HCT116 (cell line): Measurements from ENCODE around the gene ANO10. TPM values are rescaled to one million over a fixed set of nuclear protein-coding genes. Genes with fewer than 3 reads are reported as not detected.

Source experiments
- ATAC-seq: fragments of 200-7000 bp; cut with Tn5 transposase; 2 replicates; pipeline ENCODE4 v1.9.1; 2020; ENCODE audit warnings: mild to moderate bottlenecking, moderate library complexity
- BruUV-seq: library from RNA; stranded (reverse); fragments of 400-500 nt; replicated peaks from 2 replicates; lab custom pipeline; 2021; lab: Mats Ljungman, UMichigan
- CTCF ChIA-PET: fragments of 300-600 bp; sonication (Branson Sonifier 250); formaldehyde crosslinking; loops from one replicate; lab custom pipeline; 2021; ENCODE audit warnings: antibody characterized with exemption; lab: Charles Lee
- POLR2A ChIA-PET: fragments of 300-600, 350-600 bp; sonication (Branson Sonifier 250); formaldehyde crosslinking; loops from one replicate; lab custom pipeline; 2021; ENCODE audit warnings: antibody characterized with exemption; lab: Charles Lee
- RAD21 ChIA-PET, 2 experiments: fragments of 300-600 bp; sonication (Branson Sonifier 250); formaldehyde crosslinking; loops; one replicate each; lab custom pipeline; 2023; ENCODE audit warnings: low total read pairs in 2 of 2; ENCODE audit not compliant: uncharacterized antibody in 2 of 2, unreplicated experiment in 2 of 2, low non-redundant PET in 1 of 2; lab: Charles Lee
- DNase-seq: peaks from one replicate; pipeline ENCODE4 v3.0.0-alpha.2; 2010; ENCODE audit warnings: low read depth, low spot score
- H2AFZ ChIP-seq: fragments of 200-600 bp; shearing (Covaris generic), sonication (generic); 2 replicates; pipeline ENCODE4 v1.6.1; 2017; ENCODE audit warnings: low read depth, mixed run types, mixed read lengths, antibody characterized with exemption, low read length; ENCODE audit not compliant: poor library complexity, severe bottlenecking
- H3K27ac ChIP-seq: 2 replicates; pipeline ENCODE4 v1.5.1; 2012; ENCODE audit warnings: low read depth, low read length
- H3K27me3 ChIP-seq: fragments of 200-600 bp; sonication (generic); 2 replicates; pipeline ENCODE4 v1.6.1; 2016; ENCODE audit warnings: mixed run types, low read length, mixed read lengths; ENCODE audit not compliant: insufficient read depth
- H3K36me3 ChIP-seq, 2 experiments: fragments of 200-500 bp in 1 of 2; fragments of 200-600 bp in 1 of 2; sonication (Bioruptor generic) in 1 of 2; sonication (generic) in 1 of 2; 2 replicates each; pipeline versions ENCODE4 v1.5.1 to v1.6.1; 2014 to 2016; ENCODE audit warnings: low read length in 2 of 2, inconsistent platforms in 1 of 2, mixed read lengths in 1 of 2, mixed run types in 1 of 2; ENCODE audit not compliant: insufficient read depth in 2 of 2, control insufficient read depth in 1 of 2
- H3K4me1 ChIP-seq, 2 experiments: fragments of 200-600 bp in 1 of 2; sonication (generic) in 1 of 2; 2 replicates each; pipeline versions ENCODE4 v1.5.1 to v1.6.1; 2012 to 2017; ENCODE audit warnings: low read length in 2 of 2, inconsistent platforms in 1 of 2, mild to moderate bottlenecking in 1 of 2, mixed read lengths in 1 of 2, mixed run types in 1 of 2, moderate library complexity in 1 of 2; ENCODE audit not compliant: insufficient read depth in 2 of 2, control insufficient read depth in 1 of 2
- H3K4me2 ChIP-seq: fragments of 200-600 bp; sonication (generic); 2 replicates; pipeline ENCODE4 v1.6.1; 2017; ENCODE audit warnings: mixed run types, low read length, mixed read lengths
- H3K4me3 ChIP-seq, 2 experiments: fragments of 200-600 bp in 1 of 2; sonication (generic) in 1 of 2; replicated peaks in 1 of 2; 2 replicates each; pipeline ENCODE4 v1.5.1; 2011 to 2016; ENCODE audit warnings: low read length in 2 of 2, control low read depth in 1 of 2, low read depth in 1 of 2, mild to moderate bottlenecking in 1 of 2, mixed read lengths in 1 of 2, mixed run types in 1 of 2
- H3K79me2 ChIP-seq: fragments of 200-600 bp; sonication (generic); 2 replicates; pipeline ENCODE4 v1.6.1; 2017; ENCODE audit warnings: mild to moderate bottlenecking, mixed run types, low read length, moderate library complexity, mixed read lengths; ENCODE audit not compliant: insufficient read depth
- H3K9ac ChIP-seq: fragments of 200-600 bp; sonication (generic); 2 replicates; pipeline ENCODE4 v1.6.1; 2016; ENCODE audit warnings: low read length, mixed read lengths
- H3K9me2 ChIP-seq: fragments of 200-600 bp; sonication (generic), shearing (Covaris generic); 2 replicates; pipeline ENCODE4 v1.6.1; 2017; ENCODE audit warnings: mixed run types, mild to moderate bottlenecking, moderate library complexity; ENCODE audit not compliant: insufficient read depth
- H3K9me3 ChIP-seq, 2 experiments: fragments of 200-500 bp in 1 of 2; fragments of 200-600 bp in 1 of 2; sonication (Bioruptor generic) in 1 of 2; sonication (generic) in 1 of 2; 2 replicates each; pipeline ENCODE4 v1.6.1; 2014 to 2017; ENCODE audit warnings: low read length in 2 of 2, mixed read lengths in 2 of 2, inconsistent platforms in 1 of 2, low read depth in 1 of 2, mild to moderate bottlenecking in 1 of 2, mixed run types in 1 of 2, moderate library complexity in 1 of 2; ENCODE audit not compliant: control insufficient read depth in 1 of 2, insufficient read depth in 1 of 2
- H4K20me1 ChIP-seq: fragments of 200-600 bp; sonication (generic), shearing (Covaris generic); 2 replicates; pipeline ENCODE4 v1.6.1; 2017; ENCODE audit warnings: mixed run types, mild to moderate bottlenecking, moderate library complexity; ENCODE audit not compliant: insufficient read depth
- CBX3 ChIP-seq: IDR thresholded peaks from 2 replicates; pipeline ENCODE4 v1.6.1; 2012; ENCODE audit warnings: low read depth
- CEBPB ChIP-seq: IDR thresholded peaks from 2 replicates; pipeline ENCODE4 v1.6.1; 2012; ENCODE audit warnings: low read depth
- ELF1 ChIP-seq: IDR thresholded peaks from 2 replicates; pipeline ENCODE4 v1.6.1; 2012; ENCODE audit warnings: low read depth, borderline replicate concordance
- EZH2 ChIP-seq: fragments of 200-600 bp; sonication (generic); IDR thresholded peaks from 2 replicates; pipeline ENCODE4 v1.6.1; 2017; ENCODE audit warnings: antibody characterized with exemption, mixed run types
- EZH2phosphoT487 ChIP-seq: fragments of 200-600 bp; IDR thresholded peaks from 2 replicates; pipeline ENCODE4 v1.6.1; 2018; ENCODE audit warnings: antibody characterized with exemption, borderline replicate concordance
- FOSL1 ChIP-seq: IDR thresholded peaks from 2 replicates; pipeline ENCODE4 v1.6.1; 2012; ENCODE audit warnings: low read depth
- MAX ChIP-seq: IDR thresholded peaks from 2 replicates; pipeline ENCODE4 v1.6.1; 2012
- POLR2A ChIP-seq: IDR thresholded peaks from 2 replicates; pipeline ENCODE4 v1.7.0; 2011; ENCODE audit warnings: borderline replicate concordance; ENCODE audit not compliant: insufficient read depth, insufficient read length; ENCODE audit errors: extremely low read depth
- POLR2AphosphoS5 ChIP-seq: IDR thresholded peaks from 2 replicates; pipeline ENCODE4 v1.6.1; 2011; ENCODE audit warnings: mild to moderate bottlenecking, low read depth, low read length, moderate library complexity
- RAD21 ChIP-seq: IDR thresholded peaks from 2 replicates; pipeline ENCODE4 v1.6.1; 2012; ENCODE audit warnings: low read depth, mild to moderate bottlenecking
- REST ChIP-seq: IDR thresholded peaks from 2 replicates; pipeline ENCODE4 v1.6.1; 2012; ENCODE audit warnings: low read depth
- SIN3A ChIP-seq: IDR thresholded peaks from 2 replicates; pipeline ENCODE4 v1.6.1; 2012; ENCODE audit warnings: low read depth
- SP1 ChIP-seq: IDR thresholded peaks from 2 replicates; pipeline ENCODE4 v1.6.1; 2012; ENCODE audit warnings: low read depth
- TCF7L2 ChIP-seq: IDR thresholded peaks from 2 replicates; pipeline ENCODE4 v1.7.0; 2011; ENCODE audit warnings: borderline replicate concordance, inconsistent platforms; ENCODE audit not compliant: insufficient read depth, insufficient read length; ENCODE audit errors: extremely low read depth
- ZNF274 ChIP-seq: fragments of 200-500 bp; sonication (Bioruptor generic); IDR thresholded peaks from 2 replicates; pipeline ENCODE4 v1.6.1; 2014; ENCODE audit warnings: mild to moderate bottlenecking, low read depth, low read length, inconsistent platforms
- intact Hi-C: fragments of 100-400 bp; cut with micrococcal nuclease; formaldehyde crosslinking; loops from 2 replicates; pipeline ENCODE4 v1.10.0; 2022
- total RNA-seq: library from RNA; stranded (reverse); gene quantifications from one replicate; pipeline ENCODE4 v1.2.1, GENCODE V29; 2021; ENCODE audit not compliant: unreplicated experiment
- TF ChIP-seq, protein P1 (sequence below): IDR thresholded peaks from 2 replicates; pipeline ENCODE4 v1.6.1; 2012
- TF ChIP-seq, protein P2 (sequence below): IDR thresholded peaks from 2 replicates; pipeline ENCODE4 v1.6.1; 2011; ENCODE audit warnings: mild to moderate bottlenecking, low read length, moderate library complexity; ENCODE audit not compliant: insufficient replicate concordance; ENCODE audit errors: extremely low read depth

ANO10 gene
- total RNA-seq, 1 experiment from 2014 or later: 13.3 TPM

GRCh38 chr3:43388175-43388574 is 233.6 kb downstream of the ANO10 start:
- Histone ChIP-seq H3K4me2 (no peak overlapping the region), H3K4me1 (no peaks in the 10 kb centered on the region), H4K20me1 (no peaks in the 10 kb centered on the region), H3K9ac (no peak overlapping the region)
- POLR2A ChIA-PET: no interaction called here
- no TSS peak for BruUV-seq
- TF ChIP-seq EZH2phosphoT487 (no peak), SIN3A (no peak), CBX3 (no peak), EZH2 (no peak), RAD21 (no peak), ZNF274 (no peak), ELF1 (no peak), MAX (no peak)
- TF ChIP-seq, protein P1, sequence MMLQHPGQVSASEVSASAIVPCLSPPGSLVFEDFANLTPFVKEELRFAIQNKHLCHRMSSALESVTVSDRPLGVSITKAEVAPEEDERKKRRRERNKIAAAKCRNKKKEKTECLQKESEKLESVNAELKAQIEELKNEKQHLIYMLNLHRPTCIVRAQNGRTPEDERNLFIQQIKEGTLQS: no peak
- TF ChIP-seq, all 23 proteins: peak for 0
- intact Hi-C loops: no loop called here
- no peaks in the 10 kb centered on the region for H3K27me3 ChIP-seq
- no peaks in the 10 kb centered on the region for H3K9me2 ChIP-seq
- ATAC-seq: no peak
- no peak overlapping the region for H3K4me3 ChIP-seq
- ChIA-PET RAD21 (no interaction called here), CTCF (no interaction called here)
- no peak overlapping the region for H3K27ac ChIP-seq
- H3K36me3 ChIP-seq: no peaks in the 10 kb centered on the region
- no peak for DNase-seq
- no peaks in the 10 kb centered on the region for H3K9me3 ChIP-seq
- H2AFZ ChIP-seq: no peak overlapping the region
- H3K79me2 ChIP-seq: no peaks in the 10 kb centered on the region

DNA sequence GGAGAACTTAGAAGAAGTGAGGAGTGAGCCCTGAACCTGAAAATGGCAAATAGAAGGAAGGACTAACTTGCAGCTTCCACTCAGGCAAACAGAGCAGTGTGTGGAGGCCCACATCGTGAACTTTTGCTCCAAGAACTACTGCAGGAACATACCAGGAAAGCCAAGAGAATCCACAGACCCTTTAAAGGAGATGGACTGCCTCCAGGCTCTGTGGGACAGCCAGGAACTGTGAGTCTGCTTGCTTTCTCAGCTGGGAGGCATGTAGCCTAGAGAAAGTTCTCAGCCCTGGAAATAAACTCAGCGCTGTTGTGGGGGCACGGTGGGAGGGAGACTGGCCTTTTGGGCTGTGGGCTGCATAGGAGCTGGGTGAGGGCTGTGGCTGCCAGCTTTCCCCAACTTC is 242.5 kb downstream of the ANO10 start:
- ChIA-PET CTCF (no interaction called here), POLR2A (no interaction called here), RAD21 (no interaction called here)
- H2AFZ ChIP-seq: no peak overlapping the region
- no peaks in the 10 kb centered on the region for H3K27me3 ChIP-seq
- H3K4me1 ChIP-seq: no peaks in the 10 kb centered on the region
- BruUV-seq: no TSS peak
- H3K36me3 ChIP-seq: no peaks in the 10 kb centered on the region
- intact Hi-C loops: loop anchor here (2.0 kb wide), 1 partner anchor 419 kb away; no protein-coding TSS in a partner anchor
- no peak for ATAC-seq
- H3K27ac ChIP-seq: no peak overlapping the region
- no peak overlapping the region for H3K9ac ChIP-seq
- H3K4me3 ChIP-seq: no peak overlapping the region
- H4K20me1 ChIP-seq: no peaks in the 10 kb centered on the region
- no peak overlapping the region for H3K4me2 ChIP-seq
- H3K9me2 ChIP-seq: no peaks in the 10 kb centered on the region
- H3K9me3 ChIP-seq: no peaks in the 10 kb centered on the region
- no peaks in the 10 kb centered on the region for H3K79me2 ChIP-seq
- DNase-seq: no peak
- TF ChIP-seq POLR2AphosphoS5: no peak
- TF ChIP-seq SP1: no peak
- TF ChIP-seq EZH2phosphoT487: no peak
- TF ChIP-seq TCF7L2: no peak
- TF ChIP-seq, protein P2, sequence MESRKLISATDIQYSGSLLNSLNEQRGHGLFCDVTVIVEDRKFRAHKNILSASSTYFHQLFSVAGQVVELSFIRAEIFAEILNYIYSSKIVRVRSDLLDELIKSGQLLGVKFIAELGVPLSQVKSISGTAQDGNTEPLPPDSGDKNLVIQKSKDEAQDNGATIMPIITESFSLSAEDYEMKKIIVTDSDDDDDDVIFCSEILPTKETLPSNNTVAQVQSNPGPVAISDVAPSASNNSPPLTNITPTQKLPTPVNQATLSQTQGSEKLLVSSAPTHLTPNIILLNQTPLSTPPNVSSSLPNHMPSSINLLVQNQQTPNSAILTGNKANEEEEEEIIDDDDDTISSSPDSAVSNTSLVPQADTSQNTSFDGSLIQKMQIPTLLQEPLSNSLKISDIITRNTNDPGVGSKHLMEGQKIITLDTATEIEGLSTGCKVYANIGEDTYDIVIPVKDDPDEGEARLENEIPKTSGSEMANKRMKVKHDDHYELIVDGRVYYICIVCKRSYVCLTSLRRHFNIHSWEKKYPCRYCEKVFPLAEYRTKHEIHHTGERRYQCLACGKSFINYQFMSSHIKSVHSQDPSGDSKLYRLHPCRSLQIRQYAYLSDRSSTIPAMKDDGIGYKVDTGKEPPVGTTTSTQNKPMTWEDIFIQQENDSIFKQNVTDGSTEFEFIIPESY: no peak
- TF ChIP-seq REST: no peak
- no peak for TF ChIP-seq POLR2A
- no peak for TF ChIP-seq CEBPB
- TF ChIP-seq CBX3: no peak
- TF ChIP-seq FOSL1: no peak
- TF ChIP-seq EZH2: no peak
